Stomach smooth muscle (tissue), 2 donors: ENCODE results near the gene SPARCL1.
A peak's percentile ranks its signal among the peaks of the same experiment; 100 is the strongest.

Experiments
- H3K27ac ChIP-seq: one replicate; pipeline ENCODE4 v1.7.0; 2013; ENCODE audit warnings: mild to moderate bottlenecking, low read length, inconsistent platforms
- H3K27me3 ChIP-seq, 2 donors: one replicate each; pipeline ENCODE4 v1.7.0; 2013; ENCODE audit warnings: low read length in 2 of 2; ENCODE audit not compliant: insufficient read depth in 2 of 2, control insufficient read depth in 1 of 2
- H3K36me3 ChIP-seq, 2 donors: one replicate each; pipeline ENCODE4 v1.7.0; 2013; ENCODE audit warnings: low read length in 2 of 2; ENCODE audit not compliant: control insufficient read depth in 2 of 2, insufficient read depth in 2 of 2
- H3K4me1 ChIP-seq: one replicate; pipeline ENCODE4 v1.7.0; 2013; ENCODE audit warnings: low read length; ENCODE audit not compliant: control insufficient read depth, insufficient read depth
- H3K4me3 ChIP-seq, 2 donors: one replicate each; pipeline ENCODE4 v1.7.0; 2013; ENCODE audit warnings: low read length in 2 of 2
- H3K9ac ChIP-seq, 2 donors: one replicate each; pipeline ENCODE4 v1.7.0; 2013; ENCODE audit warnings: low read length in 2 of 2, mild to moderate bottlenecking in 1 of 2
- H3K9me3 ChIP-seq, 2 donors: one replicate each; pipeline ENCODE4 v1.7.0; 2013; ENCODE audit warnings: low read length in 2 of 2; ENCODE audit not compliant: control insufficient read depth in 2 of 2
- donor health status: healthy.
- donor health status: Pancreatic carcinoma.

Gene SPARCL1

GRCh38 chr4:87521757-87522374, 7.3 kb downstream of the SPARCL1 start:
- Histone ChIP-seq H3K36me3 (peaks cover 3 to 5% of the 10 kb centered on the region in 2 donors), H3K9me3 (no peaks in the 10 kb centered on the region), H3K4me3 (peak overlapping the region; percentile 25 to 40), H3K9ac (peak overlapping the region; percentile 60 to 69), H3K4me1 (peaks cover 41% of the 10 kb centered on the region), H3K27me3 (no peaks in the 10 kb centered on the region), H3K27ac (peak overlapping the region; percentile 98)

- H3K36me3 ChIP-seq, result peaks cover 3 to 5% of the 10 kb centered on the region in 2 donors
- peak overlapping the region in 1 of 2 donors; percentile 44 for H3K4me3 ChIP-seq
- H3K9me3 ChIP-seq, result no peaks in the 10 kb centered on the region
- H3K4me1 ChIP-seq, result peaks cover 44% of the 10 kb centered on the region
- no peaks in the 10 kb centered on the region for H3K27me3 ChIP-seq
- H3K9ac ChIP-seq, result peak overlapping the region; percentile 66 to 69
- H3K27ac ChIP-seq, result peak overlapping the region; percentile 98
Measured at GRCh38 chr4:87521319-87521718, 7.9 kb downstream of the SPARCL1 start.

- H3K4me1 ChIP-seq, result peaks cover 32% of the 10 kb centered on the region
- no peak overlapping the region for H3K4me3 ChIP-seq
- peak overlapping the region; percentile 50 for H3K27ac ChIP-seq
Measured at GRCh38 chr4:87517621-87518020, 11.6 kb downstream of the SPARCL1 start.

GRCh38 chr4:87516683-87517082, 12.5 kb downstream of the SPARCL1 start:
- Histone ChIP-seq H3K9ac (no peak overlapping the region), H3K4me3 (peak overlapping the region in 1 of 2 donors; percentile 35), H3K9me3 (no peaks in the 10 kb centered on the region), H3K27ac (peak overlapping the region; percentile 50), H3K4me1 (peaks cover 32% of the 10 kb centered on the region), H3K27me3 (no peaks in the 10 kb centered on the region), H3K36me3 (peaks cover 0 to 7% of the 10 kb centered on the region in 2 donors)

More at GRCh38 chr4:87517621-87518020, 11.6 kb downstream of the SPARCL1 start:
- no peaks in the 10 kb centered on the region for H3K9me3 ChIP-seq
- H3K9ac ChIP-seq, result no peak overlapping the region
- no peaks in the 10 kb centered on the region for H3K27me3 ChIP-seq
- peaks cover 0 to 3% of the 10 kb centered on the region in 2 donors for H3K36me3 ChIP-seq

- Histone ChIP-seq H3K9me3 (no peaks in the 10 kb centered on the region), H3K27ac (peak overlapping the region; percentile 13), H3K4me1 (peaks cover 44% of the 10 kb centered on the region), H3K36me3 (peaks cover 26 to 38% of the 10 kb centered on the region in 2 donors), H3K27me3 (no peaks in the 10 kb centered on the region), H3K9ac (no peak overlapping the region), H3K4me3 (no peak overlapping the region)
Measured at GRCh38 chr4:87512400-87512799, 16.8 kb downstream of the SPARCL1 start.

- Histone ChIP-seq H3K36me3 (peaks cover 26 to 38% of the 10 kb centered on the region in 2 donors), H3K27me3 (no peaks in the 10 kb centered on the region), H3K4me3 (no peak overlapping the region), H3K9me3 (no peaks in the 10 kb centered on the region), H3K27ac (no peak overlapping the region), H3K4me1 (peaks cover 44% of the 10 kb centered on the region), H3K9ac (no peak overlapping the region)
Measured at GRCh38 chr4:87511500-87511899, 17.7 kb downstream of the SPARCL1 start.

- Histone ChIP-seq H3K36me3 (peaks cover 31 to 38% of the 10 kb centered on the region in 2 donors), H3K4me3 (no peak overlapping the region), H3K9me3 (no peaks in the 10 kb centered on the region), H3K27ac (no peak overlapping the region), H3K4me1 (peaks cover 38% of the 10 kb centered on the region), H3K27me3 (no peaks in the 10 kb centered on the region), H3K9ac (no peak overlapping the region)
Measured at GRCh38 chr4:87510747-87511146, 18.4 kb downstream of the SPARCL1 start.

GRCh38 chr4:87506974-87507701, 22.0 kb downstream of the SPARCL1 start:
- Histone ChIP-seq H3K9ac (no peak overlapping the region), H3K36me3 (peaks cover 31 to 34% of the 10 kb centered on the region in 2 donors), H3K9me3 (no peaks in the 10 kb centered on the region), H3K4me1 (peaks cover 35% of the 10 kb centered on the region), H3K27me3 (no peaks in the 10 kb centered on the region), H3K4me3 (peak overlapping the region in 1 of 2 donors; percentile 24), H3K27ac (peak overlapping the region; percentile 49)

GRCh38 chr4:87505862-87506261, 23.3 kb downstream of the SPARCL1 start:
- H3K9me3 ChIP-seq, result no peaks in the 10 kb centered on the region
- H3K4me1 ChIP-seq, result peaks cover 30% of the 10 kb centered on the region
- H3K36me3 ChIP-seq, result peaks cover 23 to 26% of the 10 kb centered on the region in 2 donors
- no peaks in the 10 kb centered on the region for H3K27me3 ChIP-seq
- no peak overlapping the region for H3K4me3 ChIP-seq
- H3K27ac ChIP-seq, result peak overlapping the region; percentile 8
- H3K9ac ChIP-seq, result no peak overlapping the region

- Histone ChIP-seq H3K27ac (peak overlapping the region; percentile 32), H3K9ac (no peak overlapping the region), H3K4me3 (no peak overlapping the region), H3K4me1 (peaks cover 19% of the 10 kb centered on the region), H3K27me3 (no peaks in the 10 kb centered on the region), H3K36me3 (peaks cover 7 to 11% of the 10 kb centered on the region in 2 donors), H3K9me3 (no peaks in the 10 kb centered on the region)
Measured at GRCh38 chr4:87502580-87503238, 26.5 kb downstream of the SPARCL1 start.
